Astrocyte (in vitro differentiated cells and primary cell): ENCODE data around the gene PPP2R5A. TPM values are rescaled to one million over a fixed set of nuclear protein-coding genes. Genes with fewer than 3 reads are reported as not detected.

Source experiments
- DNase-seq: peaks from one replicate; pipeline ENCODE4 v3.0.0-alpha.2; 2010; ENCODE audit warnings: low read depth
- FAIRE-seq: peaks from 2 replicates; lab custom pipeline; 2011; peaks lifted over from hg19 to GRCh38; lab: Jason Lieb, UNC
- H2AFZ ChIP-seq: 2 replicates; pipeline ENCODE4 v1.6.0; 2012; ENCODE audit warnings: low read depth, low read length, inconsistent platforms
- H3K27ac ChIP-seq: 2 replicates; pipeline ENCODE4 v1.5.1; 2011; ENCODE audit warnings: low read depth, low read length, inconsistent platforms
- H3K27me3 ChIP-seq: 2 replicates; pipeline ENCODE4 v1.6.0; 2011; ENCODE audit warnings: low read length, inconsistent platforms; ENCODE audit not compliant: insufficient read depth
- H3K36me3 ChIP-seq: 2 replicates; pipeline ENCODE4 v1.5.1; 2011; ENCODE audit warnings: low read length, inconsistent platforms; ENCODE audit not compliant: insufficient read depth
- H3K4me1 ChIP-seq: 2 replicates; pipeline ENCODE4 v1.5.1; 2011; ENCODE audit warnings: low read length, inconsistent platforms; ENCODE audit not compliant: insufficient read depth
- H3K4me2 ChIP-seq: 2 replicates; pipeline ENCODE4 v1.6.0; 2012; ENCODE audit warnings: low read length, inconsistent platforms
- H3K4me3 ChIP-seq: 2 replicates; pipeline ENCODE4 v1.5.1; 2011; ENCODE audit warnings: low read depth, mild to moderate bottlenecking, low read length, inconsistent platforms; ENCODE audit not compliant: insufficient read depth
- H3K79me2 ChIP-seq: 2 replicates; pipeline ENCODE4 v1.6.0; 2012; ENCODE audit warnings: mild to moderate bottlenecking, low read length, inconsistent platforms; ENCODE audit not compliant: insufficient read depth
- H3K9ac ChIP-seq: 2 replicates; pipeline ENCODE4 v1.6.0; 2012; ENCODE audit warnings: mild to moderate bottlenecking, low read length, inconsistent platforms
- H3K9me3 ChIP-seq: 2 replicates; pipeline ENCODE4 v1.5.1; 2012; ENCODE audit warnings: low read depth, mild to moderate bottlenecking, low read length, inconsistent platforms; ENCODE audit not compliant: insufficient read depth
- H4K20me1 ChIP-seq: 2 replicates; pipeline ENCODE4 v1.6.0; 2012; ENCODE audit warnings: low read length, inconsistent platforms; ENCODE audit not compliant: insufficient read depth
- H3K27ac Mint-ChIP-seq: one replicate; pipeline ENCODE4 v1.8.0; 2021; ENCODE audit warnings: mild to moderate bottlenecking, mixed read lengths; ENCODE audit not compliant: unreplicated experiment
- H3K27me3 Mint-ChIP-seq: one replicate; pipeline ENCODE4 v1.8.0; 2021; ENCODE audit warnings: low read depth, mixed read lengths; ENCODE audit not compliant: unreplicated experiment
- H3K36me3 Mint-ChIP-seq: one replicate; pipeline ENCODE4 v1.8.0; 2021; ENCODE audit warnings: low read depth, mixed read lengths; ENCODE audit not compliant: unreplicated experiment
- H3K4me1 Mint-ChIP-seq: one replicate; pipeline ENCODE4 v1.8.0; 2021; ENCODE audit warnings: low read depth, mixed read lengths; ENCODE audit not compliant: unreplicated experiment
- H3K4me3 Mint-ChIP-seq: one replicate; pipeline ENCODE4 v1.8.0; 2021; ENCODE audit warnings: mild to moderate bottlenecking, moderate library complexity, mixed read lengths; ENCODE audit not compliant: unreplicated experiment
- H3K9me3 Mint-ChIP-seq: one replicate; pipeline ENCODE4 v1.8.0; 2021; ENCODE audit warnings: mild to moderate bottlenecking, mixed read lengths; ENCODE audit not compliant: unreplicated experiment
- EZH2 ChIP-seq: IDR thresholded peaks from 2 replicates; pipeline ENCODE4 v1.6.1; 2012; ENCODE audit warnings: mild to moderate bottlenecking, low read length, inconsistent platforms; ENCODE audit not compliant: insufficient read depth
- total RNA-seq: library from RNA; stranded (reverse); gene quantifications from 2 replicates; pipeline ENCODE4 v1.2.1, GENCODE V29; 2021
- TF ChIP-seq, protein P1 (sequence below): IDR thresholded peaks from 2 replicates; pipeline ENCODE4 v1.5.1; 2011; ENCODE audit warnings: low read depth, mild to moderate bottlenecking, inconsistent platforms, low read length, moderate library complexity; ENCODE audit not compliant: insufficient read depth

The PPP2R5A gene
- total RNA-seq, 1 donor from 2014 or later: 13.2 TPM

GRCh38 chr1:212329105-212329504 is 43.9 kb downstream of the PPP2R5A start:
- H3K27me3 Mint-ChIP-seq: no peaks in the 10 kb centered on the region
- FAIRE-seq: no peak
- peaks cover 5% of the 10 kb centered on the region for H3K4me1 Mint-ChIP-seq

DNA sequence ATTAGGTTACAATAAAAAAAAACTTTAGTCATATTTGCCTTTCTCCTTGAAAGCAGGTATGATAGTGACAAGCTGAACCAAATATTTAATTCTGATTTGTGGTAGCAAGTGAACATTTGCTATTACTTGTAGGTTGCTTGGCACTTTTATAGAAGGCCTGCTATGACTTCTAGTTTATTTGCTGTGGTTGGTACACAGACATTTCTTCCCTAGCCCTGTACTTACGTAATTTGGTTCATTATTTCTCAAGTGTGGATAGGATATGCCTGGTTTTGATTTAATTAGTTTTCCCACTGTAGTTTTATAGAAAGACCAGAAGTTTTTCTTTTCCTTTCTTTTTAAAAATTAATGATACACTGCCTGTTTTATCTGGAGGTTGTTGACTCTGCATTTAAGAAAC is 55.9 kb downstream of the PPP2R5A start:
- Histone ChIP-seq H3K36me3 (peaks cover 3% of the 10 kb centered on the region), H3K4me3 (no peak overlapping the region), H3K9ac (no peak overlapping the region), H4K20me1 (no peaks in the 10 kb centered on the region), H3K4me2 (no peak overlapping the region), H3K27ac (no peak overlapping the region), H3K27me3 (no peaks in the 10 kb centered on the region), H3K9me3 (no peaks in the 10 kb centered on the region), H2AFZ (no peak overlapping the region), H3K79me2 (no peaks in the 10 kb centered on the region), H3K4me1 (no peaks in the 10 kb centered on the region)
- DNase-seq (no peak), FAIRE-seq (no peak)
- Mint-ChIP-seq H3K27me3 (no peaks in the 10 kb centered on the region), H3K36me3 (no peaks in the 10 kb centered on the region), H3K4me3 (no peak overlapping the region), H3K9me3 (no peaks in the 10 kb centered on the region), H3K27ac (no peak overlapping the region), H3K4me1 (no peaks in the 10 kb centered on the region)
- no peak for TF ChIP-seq EZH2
- TF ChIP-seq, protein P1, sequence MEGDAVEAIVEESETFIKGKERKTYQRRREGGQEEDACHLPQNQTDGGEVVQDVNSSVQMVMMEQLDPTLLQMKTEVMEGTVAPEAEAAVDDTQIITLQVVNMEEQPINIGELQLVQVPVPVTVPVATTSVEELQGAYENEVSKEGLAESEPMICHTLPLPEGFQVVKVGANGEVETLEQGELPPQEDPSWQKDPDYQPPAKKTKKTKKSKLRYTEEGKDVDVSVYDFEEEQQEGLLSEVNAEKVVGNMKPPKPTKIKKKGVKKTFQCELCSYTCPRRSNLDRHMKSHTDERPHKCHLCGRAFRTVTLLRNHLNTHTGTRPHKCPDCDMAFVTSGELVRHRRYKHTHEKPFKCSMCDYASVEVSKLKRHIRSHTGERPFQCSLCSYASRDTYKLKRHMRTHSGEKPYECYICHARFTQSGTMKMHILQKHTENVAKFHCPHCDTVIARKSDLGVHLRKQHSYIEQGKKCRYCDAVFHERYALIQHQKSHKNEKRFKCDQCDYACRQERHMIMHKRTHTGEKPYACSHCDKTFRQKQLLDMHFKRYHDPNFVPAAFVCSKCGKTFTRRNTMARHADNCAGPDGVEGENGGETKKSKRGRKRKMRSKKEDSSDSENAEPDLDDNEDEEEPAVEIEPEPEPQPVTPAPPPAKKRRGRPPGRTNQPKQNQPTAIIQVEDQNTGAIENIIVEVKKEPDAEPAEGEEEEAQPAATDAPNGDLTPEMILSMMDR: no peak

More at GRCh38 chr1:212329105-212329504, 43.9 kb downstream of the PPP2R5A start:
- DNase-seq: no peak
- H3K4me1 ChIP-seq: no peaks in the 10 kb centered on the region
- Mint-ChIP-seq H3K36me3 (no peaks in the 10 kb centered on the region), H3K4me3 (no peak overlapping the region), H3K9me3 (no peaks in the 10 kb centered on the region), H3K27ac (no peak overlapping the region)
- H3K27ac ChIP-seq: no peak overlapping the region
- H3K36me3 ChIP-seq: no peaks in the 10 kb centered on the region
- H4K20me1 ChIP-seq: peaks cover 4% of the 10 kb centered on the region
- H2AFZ ChIP-seq: no peak overlapping the region
- no peaks in the 10 kb centered on the region for H3K9me3 ChIP-seq
- H3K27me3 ChIP-seq: no peaks in the 10 kb centered on the region
- H3K4me2 ChIP-seq: no peak overlapping the region
- H3K9ac ChIP-seq: no peak overlapping the region
- no peak overlapping the region for H3K4me3 ChIP-seq
- no peak for TF ChIP-seq EZH2
- TF ChIP-seq, protein P1: no peak
- no peaks in the 10 kb centered on the region for H3K79me2 ChIP-seq

- Histone ChIP-seq H3K27ac (no peak overlapping the region), H2AFZ (no peak overlapping the region), H3K4me1 (no peaks in the 10 kb centered on the region), H3K36me3 (no peaks in the 10 kb centered on the region), H3K9ac (no peak overlapping the region), H3K4me2 (no peak overlapping the region), H3K9me3 (no peaks in the 10 kb centered on the region), H3K27me3 (no peaks in the 10 kb centered on the region), H3K79me2 (no peaks in the 10 kb centered on the region), H3K4me3 (no peak overlapping the region), H4K20me1 (no peaks in the 10 kb centered on the region)
- Mint-ChIP-seq H3K4me1 (no peaks in the 10 kb centered on the region), H3K9me3 (no peaks in the 10 kb centered on the region), H3K36me3 (no peaks in the 10 kb centered on the region), H3K27me3 (no peaks in the 10 kb centered on the region), H3K27ac (no peak overlapping the region), H3K4me3 (no peak overlapping the region)
- TF ChIP-seq, protein P1: no peak
- no peak for TF ChIP-seq EZH2
- FAIRE-seq (no peak), DNase-seq (no peak)
These were observed 59.7 kb downstream of the PPP2R5A start for GRCh38 chr1:212344905-212345304.
